CD8-positive, alpha-beta memory T cell (primary cell): ENCODE measurements around the gene SCGB1D2. TPM values are rescaled to one million over a fixed set of nuclear protein-coding genes. Genes with fewer than 3 reads are reported as not detected.

ENCODE experiments used
- CTCF ChIA-PET: fragments of 350-600 bp; sonication (Branson Sonifier 250); formaldehyde crosslinking; loops from one replicate; lab custom pipeline; 2021; ENCODE audit warnings: antibody characterized with exemption; lab: Charles Lee
- POLR2A ChIA-PET: fragments of 350-600 bp; sonication (Branson Sonifier 250); formaldehyde crosslinking; loops from one replicate; lab custom pipeline; 2021; ENCODE audit warnings: antibody characterized with exemption; lab: Charles Lee
- DNase-seq, 5 donors: peaks; one replicate each; pipeline versions ENCODE4 v3.0.0 to v3.0.0-alpha.2; 2020 to 2022; ENCODE audit warnings: mixed read lengths in 1 of 5
- H3K27ac ChIP-seq: one replicate; pipeline ENCODE4 v1.7.0; 2013; ENCODE audit warnings: low read depth, mild to moderate bottlenecking, low read length, moderate library complexity
- H3K27me3 ChIP-seq: 2 replicates; pipeline ENCODE4 v1.7.0; 2013; ENCODE audit warnings: low read length, mild to moderate bottlenecking; ENCODE audit not compliant: insufficient read depth, poor library complexity, severe bottlenecking
- H3K36me3 ChIP-seq: 2 replicates; pipeline ENCODE4 v1.7.0; 2013; ENCODE audit warnings: mild to moderate bottlenecking, low read length, moderate library complexity; ENCODE audit not compliant: insufficient read depth
- H3K4me1 ChIP-seq: 2 replicates; pipeline ENCODE4 v1.7.0; 2013; ENCODE audit warnings: mild to moderate bottlenecking, low read length, moderate library complexity; ENCODE audit not compliant: insufficient read depth
- H3K4me3 ChIP-seq: 2 replicates; pipeline ENCODE4 v1.7.0; 2013; ENCODE audit warnings: mild to moderate bottlenecking, low read length
- H3K9me3 ChIP-seq: 2 replicates; pipeline ENCODE4 v1.7.0; 2013; ENCODE audit warnings: mild to moderate bottlenecking, low read length
- H3K27ac Mint-ChIP-seq, 8 donors: one replicate each; pipeline ENCODE4 v1.8.0; 2020 to 2021; ENCODE audit warnings: mixed read lengths in 8 of 8, mild to moderate bottlenecking in 6 of 8, inconsistent platforms in 3 of 8, moderate library complexity in 3 of 8
- H3K27me3 Mint-ChIP-seq, 2 donors: one replicate each; pipeline ENCODE4 v1.8.0; 2020 to 2021; ENCODE audit warnings: mixed read lengths in 2 of 2, mild to moderate bottlenecking in 1 of 2, moderate library complexity in 1 of 2
- H3K36me3 Mint-ChIP-seq, 3 donors: one replicate each; pipeline ENCODE4 v1.8.0; 2020 to 2021; ENCODE audit warnings: mixed read lengths in 3 of 3, inconsistent platforms in 1 of 3, mild to moderate bottlenecking in 1 of 3
- H3K4me1 Mint-ChIP-seq, 3 donors: one replicate each; pipeline ENCODE4 v1.8.0; 2020 to 2021; ENCODE audit warnings: mixed read lengths in 3 of 3, inconsistent platforms in 1 of 3, mild to moderate bottlenecking in 1 of 3
- H3K4me3 Mint-ChIP-seq, 7 donors: one replicate each; pipeline ENCODE4 v1.8.0; 2020 to 2021; ENCODE audit warnings: mixed read lengths in 7 of 7, mild to moderate bottlenecking in 6 of 7, moderate library complexity in 4 of 7, inconsistent platforms in 2 of 7
- H3K9me3 Mint-ChIP-seq, 5 donors: one replicate each; pipeline ENCODE4 v1.8.0; 2020 to 2022; ENCODE audit warnings: mixed read lengths in 5 of 5, mild to moderate bottlenecking in 3 of 5, moderate library complexity in 2 of 5, inconsistent platforms in 1 of 5
- polyA plus RNA-seq: library from polyadenylated mRNA; unstranded; fragments of 300-500 nt; fragmentation: Illumina TruSeq; gene quantifications from one replicate; pipeline ENCODE4 v1.2.3, GENCODE V29; 2021
- total RNA-seq, 2 experiments: library from RNA; stranded (reverse); gene quantifications; one replicate each; pipeline ENCODE4 v1.2.3, GENCODE V29; 2021

Gene SCGB1D2
- total and polyA plus RNA-seq, 3 experiments from 2014 or later = not detected

GRCh38 chr11:62266558-62266957 is 24.5 kb downstream of the SCGB1D2 start:
- ChIA-PET POLR2A (no interaction called here), CTCF (no interaction called here)
- no peaks in the 10 kb centered on the region for H3K36me3 Mint-ChIP-seq
- peaks cover 12 to 37% of the 10 kb centered on the region in 2 donors for H3K27me3 Mint-ChIP-seq
- no peaks in the 10 kb centered on the region for H3K4me1 Mint-ChIP-seq
- no peaks in the 10 kb centered on the region for H3K4me1 ChIP-seq
- H3K9me3 ChIP-seq = no peaks in the 10 kb centered on the region
- H3K4me3 Mint-ChIP-seq = no peak overlapping the region
- H3K27ac ChIP-seq = no peak overlapping the region
- no peaks in the 10 kb centered on the region for H3K9me3 Mint-ChIP-seq
- no peaks in the 10 kb centered on the region for H3K27me3 ChIP-seq
- no peaks in the 10 kb centered on the region for H3K36me3 ChIP-seq
- no peak overlapping the region for H3K4me3 ChIP-seq
- DNase-seq = no peak
- H3K27ac Mint-ChIP-seq = peak overlapping the region in 1 of 8 donors; percentile 56

DNA sequence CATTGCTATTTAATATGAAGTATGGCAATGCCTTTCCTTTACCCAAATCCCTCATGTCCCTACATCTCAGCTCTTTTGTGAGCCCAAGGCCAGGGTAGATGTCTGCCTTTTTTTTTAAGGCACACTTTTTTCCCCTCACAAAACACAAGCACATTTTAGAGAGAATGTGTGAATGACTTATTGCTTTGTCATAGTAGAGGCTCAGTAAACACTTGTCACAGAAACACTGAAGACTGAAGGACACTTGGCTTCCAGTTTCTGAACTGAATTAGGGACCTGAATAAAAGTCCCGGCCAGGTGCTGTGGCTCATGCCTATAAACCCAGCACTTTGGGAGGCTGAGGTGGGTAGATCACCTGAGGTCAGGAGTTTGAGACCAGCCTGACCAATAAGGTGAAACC is 25.0 kb downstream of the SCGB1D2 start:
- no peak overlapping the region for H3K4me3 ChIP-seq
- Mint-ChIP-seq H3K9me3 (no peaks in the 10 kb centered on the region), H3K27me3 (peaks cover 8 to 35% of the 10 kb centered on the region in 2 donors), H3K36me3 (no peaks in the 10 kb centered on the region), H3K4me3 (no peak overlapping the region), H3K4me1 (no peaks in the 10 kb centered on the region), H3K27ac (no peak overlapping the region)
- H3K27ac ChIP-seq = no peak overlapping the region
- H3K9me3 ChIP-seq = no peaks in the 10 kb centered on the region
- no peaks in the 10 kb centered on the region for H3K4me1 ChIP-seq
- H3K36me3 ChIP-seq = no peaks in the 10 kb centered on the region
- CTCF ChIA-PET = no interaction called here
- POLR2A ChIA-PET = no interaction called here
- no peak for DNase-seq
- H3K27me3 ChIP-seq = no peaks in the 10 kb centered on the region

GRCh38 chr11:62267576-62267975 is 25.5 kb downstream of the SCGB1D2 start:
- no peaks in the 10 kb centered on the region for H3K27me3 ChIP-seq
- H3K27ac ChIP-seq = no peak overlapping the region
- no peaks in the 10 kb centered on the region for H3K4me1 ChIP-seq
- Mint-ChIP-seq H3K36me3 (no peaks in the 10 kb centered on the region), H3K27ac (peak overlapping the region in 1 of 8 donors; percentile 34), H3K9me3 (no peaks in the 10 kb centered on the region), H3K4me1 (no peaks in the 10 kb centered on the region), H3K4me3 (no peak overlapping the region), H3K27me3 (peaks cover 8 to 35% of the 10 kb centered on the region in 2 donors)
- ChIA-PET CTCF (no interaction called here), POLR2A (no interaction called here)
- H3K36me3 ChIP-seq = no peaks in the 10 kb centered on the region
- H3K4me3 ChIP-seq = no peak overlapping the region
- H3K9me3 ChIP-seq = no peaks in the 10 kb centered on the region
- DNase-seq = no peak

DNA sequence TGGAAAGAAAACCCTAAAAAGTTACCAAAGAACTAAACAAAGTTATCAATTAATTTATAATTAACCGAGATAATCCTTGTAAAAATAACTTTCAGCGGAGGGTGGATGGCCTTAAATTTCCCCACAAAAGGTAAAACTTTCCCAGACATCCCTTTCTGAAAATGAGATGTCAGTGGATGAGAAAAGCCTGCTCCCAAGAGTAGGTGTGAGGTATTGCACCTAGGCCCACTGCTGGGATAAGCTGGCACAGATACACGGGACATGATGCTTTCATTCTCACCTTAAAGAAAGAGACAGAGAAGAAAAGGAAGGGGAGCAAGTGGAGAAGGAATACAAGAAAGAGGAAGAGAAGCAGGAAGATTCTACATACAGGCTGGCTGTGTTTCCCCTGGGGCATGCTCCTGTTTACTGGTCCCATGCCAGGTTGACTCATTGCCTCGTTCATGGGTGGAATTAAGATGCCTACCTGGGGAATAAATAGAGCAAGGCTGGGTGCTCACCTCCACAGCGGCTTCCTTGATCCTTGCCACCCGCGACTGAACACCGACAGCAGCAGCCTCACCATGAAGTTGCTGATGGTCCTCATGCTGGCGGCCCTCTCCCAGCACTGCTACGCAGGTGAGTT is 27.7 kb downstream of the SCGB1D2 start, which contains the start of gene SCGB2A2:
SCGB2A2 (plus strand) TSS at position 505 of the 625 bp plus-strand sequence; CDS start at position 564, 59 bp downstream.
- H3K9me3 ChIP-seq = no peaks in the 10 kb centered on the region
- H3K4me1 ChIP-seq = no peaks in the 10 kb centered on the region
- Mint-ChIP-seq H3K27me3 (peaks cover 5 to 22% of the 10 kb centered on the region in 2 donors), H3K4me1 (no peaks in the 10 kb centered on the region), H3K4me3 (no peak within 1 kb of the TSS), H3K36me3 (no peaks in the 10 kb centered on the region), H3K9me3 (no peaks in the 10 kb centered on the region), H3K27ac (no peak within 1 kb of the TSS)
- no peak for DNase-seq
- POLR2A ChIA-PET = no interaction called here
- H3K27ac ChIP-seq = no peak within 1 kb of the TSS
- no peaks in the 10 kb centered on the region for H3K27me3 ChIP-seq
- CTCF ChIA-PET = no interaction called here
- no peak within 1 kb of the TSS for H3K4me3 ChIP-seq
- no peaks in the 10 kb centered on the region for H3K36me3 ChIP-seq

GRCh38 chr11:62273284-62273683 is 31.2 kb downstream of the SCGB1D2 start:
- no peak overlapping the region for H3K27ac ChIP-seq
- no peaks in the 10 kb centered on the region for H3K9me3 ChIP-seq
- no peak for DNase-seq
- peaks cover 3 to 6% of the 10 kb centered on the region in 2 donors for H3K27me3 Mint-ChIP-seq
- no peak overlapping the region for H3K4me3 Mint-ChIP-seq
- H3K4me3 ChIP-seq = no peak overlapping the region
- CTCF ChIA-PET = no interaction called here
- H3K36me3 Mint-ChIP-seq = no peaks in the 10 kb centered on the region
- POLR2A ChIA-PET = no interaction called here
- H3K9me3 Mint-ChIP-seq = no peaks in the 10 kb centered on the region
- no peaks in the 10 kb centered on the region for H3K36me3 ChIP-seq
- H3K27ac Mint-ChIP-seq = no peak overlapping the region
- no peaks in the 10 kb centered on the region for H3K27me3 ChIP-seq
- H3K4me1 Mint-ChIP-seq = no peaks in the 10 kb centered on the region
- no peaks in the 10 kb centered on the region for H3K4me1 ChIP-seq

- Mint-ChIP-seq H3K4me3 (no peak overlapping the region), H3K4me1 (no peaks in the 10 kb centered on the region), H3K27ac (no peak overlapping the region), H3K36me3 (no peaks in the 10 kb centered on the region), H3K9me3 (no peaks in the 10 kb centered on the region), H3K27me3 (peaks cover 1% of the 10 kb centered on the region in 2 donors)
- ChIA-PET POLR2A (no interaction called here), CTCF (no interaction called here)
- Histone ChIP-seq H3K4me1 (no peaks in the 10 kb centered on the region), H3K27ac (no peak overlapping the region), H3K27me3 (no peaks in the 10 kb centered on the region), H3K4me3 (no peak overlapping the region), H3K36me3 (no peaks in the 10 kb centered on the region), H3K9me3 (no peaks in the 10 kb centered on the region)
- no peak for DNase-seq
These were observed 31.8 kb downstream of the SCGB1D2 start for GRCh38 chr11:62273789-62274275.

GRCh38 chr11:62280452-62280851 is 38.4 kb downstream of the SCGB1D2 start:
- CTCF ChIA-PET = no interaction called here
- H3K27me3 Mint-ChIP-seq = peaks cover 0 to 13% of the 10 kb centered on the region in 2 donors

More at GRCh38 chr11:62280452-62280851, 38.4 kb downstream of the SCGB1D2 start:
- H3K4me1 Mint-ChIP-seq = no peaks in the 10 kb centered on the region
- Histone ChIP-seq H3K4me1 (no peaks in the 10 kb centered on the region), H3K9me3 (no peaks in the 10 kb centered on the region), H3K27me3 (peaks cover 3% of the 10 kb centered on the region), H3K27ac (no peak overlapping the region), H3K36me3 (no peaks in the 10 kb centered on the region), H3K4me3 (no peak overlapping the region)
- no peak overlapping the region for H3K4me3 Mint-ChIP-seq
- H3K27ac Mint-ChIP-seq = no peak overlapping the region
- DNase-seq = no peak
- POLR2A ChIA-PET = no interaction called here
- H3K9me3 Mint-ChIP-seq = no peaks in the 10 kb centered on the region
- H3K36me3 Mint-ChIP-seq = no peaks in the 10 kb centered on the region
